ENCODE results near the gene KRTAP5-8.

- TF ChIP-seq EZH2 (IDR thresholded peaks at IDR 0.05; ENCODE audit: insufficient read depth, poor library complexity, severe bottlenecking) = no peak
- no peak for TF ChIP-seq EZH2phosphoT487 (IDR thresholded peaks at IDR 0.05; ENCODE audit: insufficient read depth, low read depth)
Observed at GRCh38 chr11:71525188-71525937, 12.5 kb upstream of the KRTAP5-8 start.
